Fibroblast of lung (primary cell): ENCODE results near the gene SPTB.

ENCODE experiments used
- CTCF ChIP-seq, 2 donors: IDR thresholded peaks in 1 of 2; conservative IDR thresholded peaks in 1 of 2; 1 replicate in 1 of 2; 2 replicates in 1 of 2; pipeline ENCODE4 v1.5.1; 2011 to 2012; ENCODE audit warnings: low read length in 2 of 2, control low read depth in 1 of 2, inconsistent platforms in 1 of 2, low read depth in 1 of 2, mild to moderate bottlenecking in 1 of 2
- EZH2 ChIP-seq: IDR thresholded peaks from 2 replicates; pipeline ENCODE4 v1.5.1; 2012; ENCODE audit warnings: low read length, control low read depth, mild to moderate bottlenecking; ENCODE audit errors: missing control alignments

GRCh38 chr14:64703395-64704142 lies 176.1 kb downstream of the SPTB start:
- no peak for TF ChIP-seq CTCF (conservative IDR thresholded peaks at IDR 0.05 in 1 of 2, IDR thresholded peaks at IDR 0.05 in 1 of 2; ENCODE audit: low read depth in 1 of 2, low read length in 2 of 2)
- TF ChIP-seq EZH2 = peak; percentile 21
